Stimulated activated CD8-positive, alpha-beta memory T cell treated with anti-CD3 and anti-CD28 coated beads, Interleukin-7, amount 100 ng/mL, for 1 hour (primary cell): Measurements from ENCODE around the gene REP15.
"Not testable (repeated sequence)": the region's sequence is repeated elsewhere in the genome, so short reads cannot be mapped to it uniquely, and the experiment has no call there.

Source experiments
- DNase-seq, 2 donors: peaks; one replicate each; pipeline ENCODE4 v3.0.0-alpha.2; 2020; ENCODE audit warnings: low read depth in 2 of 2

The REP15 gene

GRCh38 chr12:27696864-27697564 is 767 bp downstream of the REP15 start:
- DNase-seq = no peak

GRCh38 chr12:27703720-27704452 is 7.6 kb downstream of the REP15 start:
- DNase-seq = peak; percentile 30 to 34

GRCh38 chr12:27705263-27705662 is 9.0 kb downstream of the REP15 start:
- DNase-seq = no peak

- DNase-seq = no peak
These were observed 11.0 kb downstream of the REP15 start for GRCh38 chr12:27707216-27707615.

GRCh38 chr12:27709212-27709931 is 13.1 kb downstream of the REP15 start:
- DNase-seq = no peak

GRCh38 chr12:27709932-27710591 is 13.8 kb downstream of the REP15 start:
- DNase-seq = no peak

- peak; percentile 77 to 82 for DNase-seq
These were observed 14.5 kb downstream of the REP15 start, which contains the start of gene MRPS35 for GRCh38 chr12:27710592-27711316. MRPS35 (plus strand) TSS chr12:27710832; CDS start chr12:27710844, 12 bp downstream.

- no peak for DNase-seq
These were observed 15.1 kb downstream of the REP15 start for GRCh38 chr12:27711317-27711682.

GRCh38 chr12:27711967-27712366 is 15.7 kb downstream of the REP15 start:
- DNase-seq = no peak

GRCh38 chr12:27723212-27723611 is 27.0 kb downstream of the REP15 start:
- DNase-seq = no peak

- DNase-seq = no peak
These were observed 33.9 kb downstream of the REP15 start for GRCh38 chr12:27730097-27730588.

GRCh38 chr12:27732281-27732680 is 36.0 kb downstream of the REP15 start:
- no peak for DNase-seq

- no peak for DNase-seq
These were observed 36.9 kb downstream of the REP15 start for GRCh38 chr12:27733052-27733656.

- no peak for DNase-seq
These were observed 37.5 kb downstream of the REP15 start for GRCh38 chr12:27733791-27734190.

GRCh38 chr12:27734321-27734720 is 38.1 kb downstream of the REP15 start:
- not testable (repeated sequence) for DNase-seq

- no peak for DNase-seq
These were observed 47.4 kb downstream of the REP15 start for GRCh38 chr12:27743601-27744000.

- DNase-seq = not testable (repeated sequence)
These were observed 49.5 kb downstream of the REP15 start for GRCh38 chr12:27745734-27746133.
